Activated CD4-positive, alpha-beta memory T cell treated with anti-CD3 and anti-CD28 coated beads for 36 hours (primary cell): Measurements from ENCODE around the gene TLK2. TPM values are rescaled to one million over a fixed set of nuclear protein-coding genes. Genes with fewer than 3 reads are reported as not detected.

ENCODE experiments used
- CTCF ChIA-PET: fragments of 350-600 bp; sonication (Branson Sonifier 250); formaldehyde crosslinking; loops from one replicate; lab custom pipeline; 2021; ENCODE audit warnings: antibody characterized with exemption, inconsistent platforms; lab: Charles Lee
- POLR2A ChIA-PET: fragments of 350-600 bp; sonication (Branson Sonifier 250); formaldehyde crosslinking; loops from one replicate; lab custom pipeline; 2021; ENCODE audit warnings: antibody characterized with exemption; lab: Charles Lee
- DNase-seq: peaks from one replicate; pipeline ENCODE4 v3.0.0-alpha.2; 2020
- H3K27ac Mint-ChIP-seq: one replicate; pipeline ENCODE4 v1.8.0; 2021; ENCODE audit warnings: mixed read lengths
- H3K27me3 Mint-ChIP-seq: one replicate; pipeline ENCODE4 v1.8.0; 2021; ENCODE audit warnings: mixed read lengths
- H3K36me3 Mint-ChIP-seq: one replicate; pipeline ENCODE4 v1.8.0; 2021; ENCODE audit warnings: mixed read lengths
- H3K4me1 Mint-ChIP-seq: one replicate; pipeline ENCODE4 v1.8.0; 2021; ENCODE audit warnings: low read depth, mixed read lengths
- H3K4me3 Mint-ChIP-seq: one replicate; pipeline ENCODE4 v1.8.0; 2021; ENCODE audit warnings: mild to moderate bottlenecking, mixed read lengths
- H3K9me3 Mint-ChIP-seq: one replicate; pipeline ENCODE4 v1.8.0; 2021; ENCODE audit warnings: mixed read lengths
- intact Hi-C: fragments of 100-400 bp; cut with micrococcal nuclease; formaldehyde crosslinking; loops from one replicate; pipeline ENCODE4 v1.15.1; 2023
- total RNA-seq, 2 experiments: library from RNA; stranded (reverse); gene quantifications; one replicate each; pipeline ENCODE4 v1.2.3, GENCODE V29; 2021

TLK2 gene
- total RNA-seq, 2 experiments from 2014 or later: 30.7 to 31.6 TPM

DNA sequence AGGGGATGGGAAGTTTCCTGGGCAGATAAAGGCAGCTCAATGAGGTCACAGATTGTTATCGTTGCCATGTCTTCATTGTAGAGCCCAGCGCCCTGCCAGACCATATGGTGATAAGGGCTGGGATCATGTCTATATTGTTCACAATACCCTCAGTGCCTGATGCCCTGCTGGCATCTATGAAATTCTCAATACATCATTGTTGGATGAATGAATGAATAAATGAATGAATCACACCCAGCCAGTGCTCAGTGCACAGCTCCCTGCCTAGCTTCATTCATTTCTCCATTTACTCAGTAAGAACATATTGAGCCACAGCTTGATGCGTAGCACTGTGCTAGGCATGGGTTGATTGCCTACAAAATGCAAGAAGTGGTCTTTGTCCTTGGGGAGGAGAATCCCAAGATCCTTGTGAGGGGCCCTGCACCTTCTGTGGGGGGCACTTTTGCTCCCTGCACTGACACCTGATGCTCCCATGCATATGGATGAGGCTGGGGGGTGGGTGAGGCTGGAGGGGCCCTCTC lies 178.6 kb downstream of the TLK2 start:
- H3K27me3 Mint-ChIP-seq: peaks cover 22% of the 10 kb centered on the region
- intact Hi-C loops: no loop called here
- no peak overlapping the region for H3K27ac Mint-ChIP-seq
- CTCF ChIA-PET: interaction anchor here (1.2 kb wide), 1 partner anchor 15 kb away, joined by 4 read pairs; no protein-coding TSS in a partner anchor
- POLR2A ChIA-PET: no interaction called here
- DNase-seq: no peak
- peaks cover 17% of the 10 kb centered on the region for H3K9me3 Mint-ChIP-seq
- no peak overlapping the region for H3K4me3 Mint-ChIP-seq
- peaks cover 8% of the 10 kb centered on the region for H3K36me3 Mint-ChIP-seq
- H3K4me1 Mint-ChIP-seq: peaks cover 16% of the 10 kb centered on the region

DNA sequence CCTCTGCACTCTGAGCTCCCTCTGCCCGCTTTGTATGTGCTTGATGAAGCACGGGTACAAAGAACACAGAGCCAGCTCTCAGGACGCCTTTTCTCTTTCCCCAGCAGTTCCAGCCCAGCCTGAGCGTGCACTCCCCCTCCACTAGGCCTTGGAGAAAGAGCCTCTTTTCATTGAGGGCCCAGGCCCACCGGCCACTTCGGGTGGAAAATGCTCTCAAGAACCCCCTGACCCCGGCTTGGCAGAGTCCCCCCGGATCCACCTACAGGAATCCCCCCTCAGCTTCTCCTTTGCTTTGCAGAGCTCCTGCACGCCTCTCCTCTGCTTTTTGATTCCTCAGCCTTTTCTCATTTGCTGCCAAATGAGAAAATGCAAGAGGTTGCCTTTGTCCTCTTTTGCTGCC lies 179.1 kb downstream of the TLK2 start:
- peaks cover 21% of the 10 kb centered on the region for H3K27me3 Mint-ChIP-seq
- H3K36me3 Mint-ChIP-seq: peaks cover 8% of the 10 kb centered on the region
- H3K4me1 Mint-ChIP-seq: peaks cover 13% of the 10 kb centered on the region
- intact Hi-C loops: no loop called here
- ChIA-PET POLR2A (no interaction called here), CTCF (interaction anchor here (1.2 kb wide), 1 partner anchor 14 kb away, joined by 4 read pairs; no protein-coding TSS in a partner anchor)
- DNase-seq: no peak
- H3K27ac Mint-ChIP-seq: no peak overlapping the region
- H3K4me3 Mint-ChIP-seq: no peak overlapping the region
- peaks cover 17% of the 10 kb centered on the region for H3K9me3 Mint-ChIP-seq

DNA sequence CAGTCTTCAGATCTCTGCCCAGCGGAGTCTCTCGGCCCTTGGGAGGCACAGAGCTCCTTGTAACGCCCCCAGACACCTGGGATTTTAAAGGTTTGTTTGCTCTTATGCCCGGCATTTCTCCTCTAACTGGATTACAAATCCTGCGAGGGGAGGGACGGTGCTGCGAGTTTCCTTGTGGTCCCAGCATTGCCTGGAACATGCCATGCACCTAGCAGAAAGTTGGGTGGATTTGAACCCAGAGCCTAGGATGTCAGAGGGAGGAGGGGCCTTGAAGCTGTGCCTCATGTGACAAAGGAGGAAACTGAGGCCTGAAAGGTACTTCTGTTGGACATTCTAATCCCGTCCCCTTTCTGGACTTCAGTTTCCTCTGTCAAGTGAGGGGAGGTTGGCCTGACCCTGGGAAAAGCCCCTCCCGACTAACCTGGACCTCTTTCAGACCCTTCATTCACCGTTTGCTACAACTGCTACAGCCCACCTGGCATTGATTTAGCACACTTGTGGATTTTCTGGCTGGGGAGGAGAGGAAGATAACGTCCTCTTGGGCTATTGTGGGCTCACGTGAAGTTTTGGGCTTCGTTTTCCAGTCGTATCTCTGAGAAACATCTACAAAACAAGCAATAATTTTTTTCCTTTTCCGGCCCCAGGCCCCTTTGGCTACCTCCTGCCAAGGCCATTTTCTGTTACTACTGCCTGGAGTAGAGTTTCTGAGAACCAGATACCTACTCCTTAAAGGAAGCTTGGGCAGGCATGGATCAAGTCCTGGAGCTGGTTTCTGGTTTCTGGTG lies 179.7 kb downstream of the TLK2 start:
- ChIA-PET CTCF (no interaction called here), POLR2A (no interaction called here)
- Mint-ChIP-seq H3K4me1 (peaks cover 13% of the 10 kb centered on the region), H3K27ac (no peak overlapping the region), H3K27me3 (peaks cover 21% of the 10 kb centered on the region), H3K36me3 (peaks cover 8% of the 10 kb centered on the region), H3K4me3 (no peak overlapping the region), H3K9me3 (peaks cover 17% of the 10 kb centered on the region)
- intact Hi-C loops: no loop called here
- DNase-seq: no peak

DNA sequence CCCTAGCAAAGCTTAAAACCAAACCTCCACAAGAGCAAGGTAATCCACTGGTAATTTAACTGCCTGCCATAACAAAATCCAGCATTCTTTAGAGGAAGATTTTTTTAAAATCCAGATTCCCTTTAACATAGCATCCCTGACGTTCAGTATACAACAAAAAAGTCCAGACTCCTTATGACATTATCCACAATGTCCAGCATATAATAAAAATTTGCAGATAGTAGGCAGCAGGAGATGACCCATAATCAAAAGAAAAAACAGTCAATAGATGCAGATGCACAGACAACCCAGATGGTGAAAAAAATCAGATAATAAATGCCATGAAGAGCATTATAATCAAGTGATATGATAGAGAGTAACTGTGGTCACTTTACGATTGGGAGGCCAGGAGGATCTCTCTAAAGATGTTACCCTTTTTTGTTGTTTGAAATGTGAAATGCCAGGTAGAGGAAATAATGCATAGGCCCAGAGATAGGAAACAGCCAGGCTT lies 182.0 kb downstream of the TLK2 start:
- no peaks in the 10 kb centered on the region for H3K4me1 Mint-ChIP-seq
- no peak overlapping the region for H3K4me3 Mint-ChIP-seq
- intact Hi-C loops: no loop called here
- H3K27me3 Mint-ChIP-seq: peaks cover 19% of the 10 kb centered on the region
- H3K36me3 Mint-ChIP-seq: peaks cover 8% of the 10 kb centered on the region
- ChIA-PET CTCF (interaction anchor here (1.3 kb wide), 1 partner anchor 11 kb away, joined by 4 read pairs; no protein-coding TSS in a partner anchor), POLR2A (no interaction called here)
- H3K9me3 Mint-ChIP-seq: peaks cover 17% of the 10 kb centered on the region
- no peak for DNase-seq
- no peak overlapping the region for H3K27ac Mint-ChIP-seq

DNA sequence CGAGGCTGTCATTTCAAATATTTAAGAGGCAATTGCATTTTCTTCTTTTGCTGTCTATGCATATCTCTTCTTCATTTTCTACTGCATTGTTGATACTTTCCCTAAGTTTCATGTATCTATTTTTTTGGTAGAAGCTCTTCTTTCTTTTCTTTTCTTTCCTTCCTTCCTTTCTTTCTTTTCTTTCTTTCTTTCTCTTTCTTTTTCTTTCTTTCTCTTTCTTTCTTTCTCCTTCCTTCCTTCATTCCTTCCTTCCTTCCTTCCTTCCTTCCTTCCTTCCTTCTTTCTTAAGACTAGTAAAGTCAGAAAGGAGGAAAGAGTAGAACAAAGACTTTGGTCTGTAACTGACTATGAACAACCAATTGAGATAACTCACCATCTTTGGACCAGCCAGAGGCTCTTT lies 182.7 kb downstream of the TLK2 start:
- H3K4me1 Mint-ChIP-seq: no peaks in the 10 kb centered on the region
- POLR2A ChIA-PET: no interaction called here
- H3K9me3 Mint-ChIP-seq: peaks cover 17% of the 10 kb centered on the region
- DNase-seq: no peak
- CTCF ChIA-PET: no interaction called here
- H3K4me3 Mint-ChIP-seq: no peak overlapping the region
- H3K27me3 Mint-ChIP-seq: peaks cover 17% of the 10 kb centered on the region
- H3K27ac Mint-ChIP-seq: no peak overlapping the region
- H3K36me3 Mint-ChIP-seq: peaks cover 8% of the 10 kb centered on the region
- intact Hi-C loops: no loop called here

DNA sequence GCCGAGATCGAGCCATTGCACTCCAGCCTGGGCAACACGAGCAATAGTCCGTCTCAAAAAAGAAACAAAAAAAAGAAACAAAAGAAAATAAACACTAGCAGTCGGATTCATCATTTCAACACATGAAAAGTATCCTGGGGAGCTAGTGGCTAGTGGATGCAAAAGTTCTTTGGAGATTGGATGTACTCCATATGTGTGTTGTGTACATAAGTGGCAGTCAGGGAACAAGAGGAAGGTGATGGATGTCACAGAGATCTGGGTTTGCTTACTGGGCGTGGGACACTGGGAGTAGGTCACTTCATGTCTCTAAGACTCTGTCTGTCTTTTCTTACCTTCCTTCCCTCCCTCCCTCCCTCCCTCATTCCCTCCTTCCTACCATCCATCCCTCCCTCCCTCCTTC lies 184.2 kb downstream of the TLK2 start:
- H3K36me3 Mint-ChIP-seq: peaks cover 8% of the 10 kb centered on the region
- ChIA-PET POLR2A (no interaction called here), CTCF (no interaction called here)

More for the DNA sequence above, 184.2 kb downstream of the TLK2 start:
- Mint-ChIP-seq H3K9me3 (peaks cover 17% of the 10 kb centered on the region), H3K4me3 (no peak overlapping the region), H3K27ac (no peak overlapping the region), H3K27me3 (peaks cover 15% of the 10 kb centered on the region), H3K4me1 (no peaks in the 10 kb centered on the region)
- intact Hi-C loops: no loop called here
- DNase-seq: no peak

Other genes starting within 250 kb of the TLK2 start
- not detected for gene EFCAB3, start 98.3 kb upstream of the TLK2 start, total RNA-seq
- gene METTL2A, start 54.9 kb upstream of the TLK2 start, total RNA-seq: 10 to 100 TPM; 26.6 to 27.4 TPM
- gene MRC2, start 148.8 kb downstream of the TLK2 start, total RNA-seq: 10 to 100 TPM; 11.2 to 12.5 TPM